ENCODE results near the gene EIF4E3. TPM values are rescaled to one million over a fixed set of nuclear protein-coding genes. Genes with fewer than 3 reads are reported as not detected.

The EIF4E3 gene
- total and polyA plus RNA-seq, 2 of the 13 experiments (the other 11 are each of a cell fraction or from before 2014, with no cell fraction given), result 0.07 to 0.15 TPM

- no peaks in the 10 kb centered on the region for H3K9me3 ChIP-seq (ENCODE audit: low read length)
- intact Hi-C loops (cut with micrococcal nuclease; ENCODE audit: unreplicated experiment), result no loop called here
- no peak overlapping the region for H2AFZ ChIP-seq (ENCODE audit: low read length)
- H3K27ac ChIP-seq (ENCODE audit: extremely low read length, insufficient read depth, low read length), result no peak overlapping the region
- no TSS peak for BruUV-seq (replicated peaks)
- FAIRE-seq (no peak), DNase-seq (ENCODE audit: low spot score) (no peak), ATAC-seq (no peak)
- in situ Hi-C loops (cut with HindIII; ENCODE audit: extremely low pct_ligation_motif_present, low pct_unique_long_range_greater_than_20kb), result no loop called here
- ChIA-PET POLR2A (no interaction called here), CTCF (ENCODE audit: low intra/inter-chr PET ratio, low total read pairs) (no interaction called here)
- no peak overlapping the region for H3K4me2 ChIP-seq (ENCODE audit: low read depth, low read length)
- H3K36me3 ChIP-seq (replicated peaks in 1 of 2; ENCODE audit: control insufficient read depth in 1 of 2, insufficient read depth in 2 of 2, low read length in 2 of 2), result no peaks in the 10 kb centered on the region
- peaks cover 0 to 21% of the 10 kb centered on the region in 2 experiments; a peak in 1 of 5 replicates for H3K27me3 ChIP-seq (ENCODE audit: control insufficient read depth in 1 of 2, insufficient read depth in 2 of 2, low read length in 2 of 2)
- H3K4me3 ChIP-seq (replicated peaks in 1 of 3; ENCODE audit: insufficient read depth in 1 of 3, low read depth in 2 of 3, low read length in 3 of 3), result no peak overlapping the region
- no peaks in the 10 kb centered on the region for H3K4me1 ChIP-seq (ENCODE audit: insufficient read depth, low read length)
- WGBS (ENCODE audit: low lambda C conversion rate), result 56% methylated on average over 1 of the region's 1 CpG
- TF ChIP-seq ZNF12 (CRISPR knock-in tag; IDR thresholded peaks at IDR 0.05), result no peak
- TF ChIP-seq PCBP2 (optimal IDR thresholded peaks at IDR 0.05; ENCODE audit: low read depth, low read length, poor library complexity, severe bottlenecking), result no peak
- 0 out of 2 replicates have a peak, but pooled peaks have one; percentile 15 for TF ChIP-seq ATF7 (IDR thresholded peaks at IDR 0.05)
- TF ChIP-seq ATF7 (CRISPR knock-in tag; IDR thresholded peaks at IDR 0.05), result no peak
- no peaks in the 10 kb centered on the region for H3K79me2 ChIP-seq (ENCODE audit: insufficient read depth, low read length)
- H4K20me1 ChIP-seq (ENCODE audit: insufficient read depth, low read length), result no peaks in the 10 kb centered on the region
- no peak overlapping the region for H3K9ac ChIP-seq (ENCODE audit: insufficient read depth, low read depth, low read length)
These were observed 51.7 kb downstream of the EIF4E3 start for GRCh38 chr3:71673486-71673885.

GRCh38 chr3:71672807-71673206, 52.4 kb downstream of the EIF4E3 start:
- WGBS (ENCODE audit: low lambda C conversion rate), result 62% methylated on average over 6 of the region's 6 CpGs
- POLR2A ChIA-PET, result no interaction called here
- TF ChIP-seq PRDM4 (CRISPR knock-in tag; IDR thresholded peaks at IDR 0.05; ENCODE audit: borderline replicate concordance) (no peak), TBL1XR1 (IDR thresholded peaks at IDR 0.05; ENCODE audit: borderline replicate concordance, low read length, partially characterized antibody) (no peak), STAT5B (CRISPR knock-in tag; IDR thresholded peaks at IDR 0.05) (no peak), U2AF2 (IDR thresholded peaks at IDR 0.05; ENCODE audit: low read depth, low read length) (no peak), JUND (CRISPR knock-in tag; IDR thresholded peaks at IDR 0.05) (no peak), ZBTB42 (CRISPR knock-in tag; IDR thresholded peaks at IDR 0.05) (no peak), ZKSCAN1 (IDR thresholded peaks at IDR 0.05; ENCODE audit: low read length) (no peak), TCF12 (IDR thresholded peaks at IDR 0.05) (no peak), TCF12 (CRISPR knock-in tag; IDR thresholded peaks at IDR 0.05) (no peak), ZNF570 (CRISPR knock-in tag; IDR thresholded peaks at IDR 0.05; ENCODE audit: borderline replicate concordance) (no peak), BCL3 (CRISPR knock-in tag; IDR thresholded peaks at IDR 0.05) (no peak), ZNF776 (CRISPR knock-in tag; IDR thresholded peaks at IDR 0.05) (no peak), ZNF547 (CRISPR knock-in tag; IDR thresholded peaks at IDR 0.05) (no peak), NFYC (CRISPR knock-in tag; IDR thresholded peaks at IDR 0.05) (no peak), NFE2L1 (CRISPR knock-in tag; IDR thresholded peaks at IDR 0.05; ENCODE audit: borderline replicate concordance) (no peak)

More at GRCh38 chr3:71672807-71673206, 52.4 kb downstream of the EIF4E3 start:
- FAIRE-seq (no peak), ATAC-seq (no peak), DNase-seq (ENCODE audit: low spot score) (no peak)
- Histone ChIP-seq H3K27me3 (ENCODE audit: control insufficient read depth in 1 of 2, insufficient read depth in 2 of 2, low read length in 2 of 2) (peaks cover 0 to 21% of the 10 kb centered on the region in 2 experiments; a peak in 1 of 5 replicates), H3K4me1 (ENCODE audit: insufficient read depth, low read length) (no peaks in the 10 kb centered on the region), H3K4me3 (replicated peaks in 1 of 3; ENCODE audit: insufficient read depth in 1 of 3, low read depth in 2 of 3, low read length in 3 of 3) (no peak overlapping the region), H4K20me1 (ENCODE audit: insufficient read depth, low read length) (no peaks in the 10 kb centered on the region), H3K36me3 (replicated peaks in 1 of 2; ENCODE audit: control insufficient read depth in 1 of 2, insufficient read depth in 2 of 2, low read length in 2 of 2) (no peaks in the 10 kb centered on the region), H3K9me3 (ENCODE audit: low read length) (no peaks in the 10 kb centered on the region), H3K27ac (ENCODE audit: extremely low read length, insufficient read depth, low read length) (no peak overlapping the region), H3K79me2 (ENCODE audit: insufficient read depth, low read length) (no peaks in the 10 kb centered on the region), H3K4me2 (ENCODE audit: low read depth, low read length) (no peak overlapping the region), H2AFZ (ENCODE audit: low read length) (no peak overlapping the region), H3K9ac (ENCODE audit: insufficient read depth, low read depth, low read length) (no peak overlapping the region)
- no TSS peak for BruUV-seq (replicated peaks)
- CTCF ChIA-PET (ENCODE audit: low intra/inter-chr PET ratio, low total read pairs), result no interaction called here
- intact Hi-C loops (cut with micrococcal nuclease; ENCODE audit: unreplicated experiment), result no loop called here
- in situ Hi-C loops (cut with HindIII; ENCODE audit: extremely low pct_ligation_motif_present, low pct_unique_long_range_greater_than_20kb), result no loop called here

Measured in HepG2 (cell line).